HepG2 (cell line): ENCODE measurements around the gene CES2. TPM values are rescaled to one million over a fixed set of nuclear protein-coding genes. Genes with fewer than 3 reads are reported as not detected.

Experiments used
- BCL6 ChIP-seq: IDR thresholded peaks from 2 replicates; pipeline ENCODE4 v1.6.1; 2016; ENCODE audit warnings: missing genetic modification reagents, missing compliant biosample characterization
- ETV5 ChIP-seq: IDR thresholded peaks from 2 replicates; pipeline ENCODE4 v1.6.1; 2018; ENCODE audit warnings: missing biosample characterization, missing genetic modification reagents, inconsistent platforms, borderline replicate concordance
- FOXA1 ChIP-seq, 2 experiments: fragments of 450-650 bp in 1 of 2; sonication (generic) in 1 of 2; formaldehyde crosslinking in 1 of 2; IDR thresholded peaks; 2 replicates each; pipeline versions ENCODE4 v1.4.0 to v1.6.1; 2016 to 2020; ENCODE audit warnings: missing genetic modification reagents in 1 of 2
- HOXA7 ChIP-seq: sonication (generic); formaldehyde crosslinking; IDR thresholded peaks from 2 replicates; pipeline ENCODE4 v1.8.1; 2022; ENCODE audit warnings: mild to moderate bottlenecking, missing genetic modification reagents, moderate library complexity
- MXI1 ChIP-seq: IDR thresholded peaks from 3 replicates; pipeline ENCODE4 v1.6.1; 2012; ENCODE audit warnings: low read depth, low read length, inconsistent platforms, borderline replicate concordance
- NCOA5 ChIP-seq: sonication (generic); formaldehyde crosslinking; IDR thresholded peaks from 2 replicates; pipeline ENCODE4 v1.4.0; 2020; ENCODE audit warnings: missing genetic modification reagents
- NR3C1 ChIP-seq: sonication (generic); formaldehyde crosslinking; IDR thresholded peaks from 2 replicates; pipeline ENCODE4 v1.4.0; 2020; ENCODE audit warnings: missing genetic modification reagents
- POLR2A ChIP-seq, 2 experiments: IDR thresholded peaks; 2 replicates each; pipeline ENCODE4 v1.6.1; 2011; ENCODE audit warnings: low read depth in 2 of 2, low read length in 2 of 2, mild to moderate bottlenecking in 1 of 2, moderate library complexity in 1 of 2; ENCODE audit not compliant: insufficient read depth in 1 of 2
- SALL2 ChIP-seq: sonication (generic); formaldehyde crosslinking; IDR thresholded peaks from 2 replicates; pipeline ENCODE4 v1.8.1; 2023; ENCODE audit warnings: mild to moderate bottlenecking, missing genetic modification reagents, inconsistent platforms
- SAP130 ChIP-seq: IDR thresholded peaks from 2 replicates; pipeline ENCODE4 v1.6.1; 2016; ENCODE audit warnings: low read depth
- SP5 ChIP-seq: IDR thresholded peaks from 2 replicates; pipeline ENCODE4 v1.6.1; 2016; ENCODE audit warnings: low read depth, borderline replicate concordance
- ZC3H4 ChIP-seq: sonication (generic); formaldehyde crosslinking; IDR thresholded peaks from 2 replicates; pipeline ENCODE4 v1.4.0; 2020; ENCODE audit warnings: missing genetic modification reagents, borderline replicate concordance
- ZNF264 ChIP-seq: sonication (generic); formaldehyde crosslinking; IDR thresholded peaks from 2 replicates; pipeline ENCODE4 v1.4.0; 2020; ENCODE audit warnings: missing genetic modification reagents
- polyA plus RNA-seq, 8 experiments: library from polyadenylated mRNA; depleted of rRNA in 3 of 8; stranded (reverse) in 7 of 8; unstranded in 1 of 8; fragments of >200 nt; fragmentation: Illumina TruSeq in 4 of 8; extraction: Trizol in 4 of 8; gene quantifications; 2 replicates each; pipeline versions ENCODE4 v1.2.1 to v1.2.3, GENCODE V29; 2011 to 2016; ENCODE audit warnings: low read depth in 4 of 8, missing spikeins in 1 of 8, mixed read lengths in 1 of 8; ENCODE audit not compliant: insufficient read depth in 1 of 8
- total RNA-seq, 5 experiments: library from RNA; depleted of rRNA; stranded (reverse); fragments of >200 nt; fragmentation: Illumina TruSeq; extraction: Trizol; gene quantifications; 2 replicates each; pipeline ENCODE4 v1.2.3, GENCODE V29; 2016; ENCODE audit warnings: low read depth in 1 of 5
- TF ChIP-seq, protein P1 (sequence below): sonication (generic); formaldehyde crosslinking; IDR thresholded peaks from 2 replicates; pipeline ENCODE4 v1.4.0; 2020; ENCODE audit warnings: mild to moderate bottlenecking, missing genetic modification reagents, borderline replicate concordance
- TF ChIP-seq, protein P2 (sequence below): sonication (generic); formaldehyde crosslinking; IDR thresholded peaks from 2 replicates; pipeline ENCODE4 v1.8.1; 2023; ENCODE audit warnings: missing genetic modification reagents, inconsistent platforms, borderline replicate concordance
- TF ChIP-seq, protein P3 (sequence below): IDR thresholded peaks from 2 replicates; pipeline ENCODE4 v1.6.1; 2016; ENCODE audit warnings: missing compliant biosample characterization, missing genetic modification reagents, borderline replicate concordance
- TF ChIP-seq, protein P4 (sequence below): sonication (generic); formaldehyde crosslinking; IDR thresholded peaks from 2 replicates; pipeline ENCODE4 v1.5.0; 2020; ENCODE audit warnings: mild to moderate bottlenecking, missing genetic modification reagents, borderline replicate concordance

Gene CES2
- total and polyA plus RNA-seq, 2 of the 13 experiments (the other 11 are each of a cell fraction or from before 2014, with no cell fraction given) = 50.6 to 63.8 TPM

DNA sequence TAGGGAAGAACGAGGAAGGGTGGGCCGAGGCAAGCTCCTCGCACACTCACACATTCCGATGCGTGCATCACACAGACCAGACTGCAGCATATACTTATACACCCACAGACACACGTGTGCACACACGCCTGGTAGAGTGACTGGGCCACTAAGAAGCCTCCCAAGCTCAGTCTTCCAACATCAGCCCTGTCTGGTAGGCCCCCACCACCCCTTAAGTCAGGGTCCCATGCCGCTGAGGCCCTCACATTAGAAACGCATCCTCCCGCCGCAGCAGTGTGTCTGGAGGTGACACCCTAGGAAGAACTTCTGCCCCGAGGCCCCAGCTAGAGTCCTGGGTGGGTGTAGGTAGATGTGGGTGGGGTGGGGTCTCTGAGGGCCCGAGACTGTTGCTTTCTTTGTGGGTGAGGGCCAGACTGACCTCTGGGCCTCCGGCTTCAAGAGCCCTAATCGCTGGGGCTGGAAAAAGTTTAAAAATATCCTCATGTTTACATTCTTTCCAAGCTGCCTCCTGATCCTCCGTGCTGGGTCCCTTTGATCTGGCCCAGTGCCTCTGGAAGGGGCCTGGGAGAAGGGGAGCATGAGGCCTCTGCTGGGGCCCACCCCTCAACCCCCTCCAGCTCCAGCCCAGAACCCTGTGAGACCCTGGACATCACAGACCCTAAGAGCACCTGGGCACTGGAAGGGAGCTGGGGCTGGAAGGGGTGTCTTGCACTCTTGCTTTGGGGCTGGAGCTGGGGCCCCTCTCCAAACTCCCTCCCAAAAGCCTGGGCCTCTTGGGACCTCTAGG lies 30.3 kb upstream of the CES2 start (continued):
- TF ChIP-seq, protein P1, sequence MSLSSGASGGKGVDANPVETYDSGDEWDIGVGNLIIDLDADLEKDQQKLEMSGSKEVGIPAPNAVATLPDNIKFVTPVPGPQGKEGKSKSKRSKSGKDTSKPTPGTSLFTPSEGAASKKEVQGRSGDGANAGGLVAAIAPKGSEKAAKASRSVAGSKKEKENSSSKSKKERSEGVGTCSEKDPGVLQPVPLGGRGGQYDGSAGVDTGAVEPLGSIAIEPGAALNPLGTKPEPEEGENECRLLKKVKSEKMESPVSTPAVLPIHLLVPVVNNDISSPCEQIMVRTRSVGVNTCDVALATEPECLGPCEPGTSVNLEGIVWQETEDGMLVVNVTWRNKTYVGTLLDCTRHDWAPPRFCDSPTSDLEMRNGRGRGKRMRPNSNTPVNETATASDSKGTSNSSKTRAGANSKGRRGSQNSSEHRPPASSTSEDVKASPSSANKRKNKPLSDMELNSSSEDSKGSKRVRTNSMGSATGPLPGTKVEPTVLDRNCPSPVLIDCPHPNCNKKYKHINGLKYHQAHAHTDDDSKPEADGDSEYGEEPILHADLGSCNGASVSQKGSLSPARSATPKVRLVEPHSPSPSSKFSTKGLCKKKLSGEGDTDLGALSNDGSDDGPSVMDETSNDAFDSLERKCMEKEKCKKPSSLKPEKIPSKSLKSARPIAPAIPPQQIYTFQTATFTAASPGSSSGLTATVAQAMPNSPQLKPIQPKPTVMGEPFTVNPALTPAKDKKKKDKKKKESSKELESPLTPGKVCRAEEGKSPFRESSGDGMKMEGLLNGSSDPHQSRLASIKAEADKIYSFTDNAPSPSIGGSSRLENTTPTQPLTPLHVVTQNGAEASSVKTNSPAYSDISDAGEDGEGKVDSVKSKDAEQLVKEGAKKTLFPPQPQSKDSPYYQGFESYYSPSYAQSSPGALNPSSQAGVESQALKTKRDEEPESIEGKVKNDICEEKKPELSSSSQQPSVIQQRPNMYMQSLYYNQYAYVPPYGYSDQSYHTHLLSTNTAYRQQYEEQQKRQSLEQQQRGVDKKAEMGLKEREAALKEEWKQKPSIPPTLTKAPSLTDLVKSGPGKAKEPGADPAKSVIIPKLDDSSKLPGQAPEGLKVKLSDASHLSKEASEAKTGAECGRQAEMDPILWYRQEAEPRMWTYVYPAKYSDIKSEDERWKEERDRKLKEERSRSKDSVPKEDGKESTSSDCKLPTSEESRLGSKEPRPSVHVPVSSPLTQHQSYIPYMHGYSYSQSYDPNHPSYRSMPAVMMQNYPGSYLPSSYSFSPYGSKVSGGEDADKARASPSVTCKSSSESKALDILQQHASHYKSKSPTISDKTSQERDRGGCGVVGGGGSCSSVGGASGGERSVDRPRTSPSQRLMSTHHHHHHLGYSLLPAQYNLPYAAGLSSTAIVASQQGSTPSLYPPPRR (CRISPR knock-in tag) = peak; percentile 66; the same call in 1 of the 2 replicates
- no peak for TF ChIP-seq HOXA7
- TF ChIP-seq POLR2A (IDR thresholded peaks at IDR 0.05; ENCODE audit: insufficient read depth in 1 of 2, low read depth in 2 of 2, low read length in 2 of 2) = 0 out of 4 replicates have a peak, but pooled peaks of 1 of the 2 experiments have one; percentile 27
- TF ChIP-seq MXI1 = 0 out of 3 replicates have a peak, but pooled peaks have one; percentile 2
- no peak for TF ChIP-seq NCOA5 (CRISPR knock-in tag)
- peak; percentile 86 for TF ChIP-seq BCL6 (CRISPR knock-in tag)
- peak; percentile 45; the same call in 1 of the 2 replicates for TF ChIP-seq SAP130 (CRISPR knock-in tag)
- TF ChIP-seq ETV5 (CRISPR knock-in tag) = no peak; the same call in 1 of the 2 replicates
- 0 out of 2 replicates have a peak, but pooled peaks have one; percentile 20 for TF ChIP-seq ZNF264 (CRISPR knock-in tag)
- no peak for TF ChIP-seq FOXA1 (IDR thresholded peaks at IDR 0.05)
- TF ChIP-seq FOXA1 (CRISPR knock-in tag; IDR thresholded peaks at IDR 0.05) = peak; percentile 92
- TF ChIP-seq SALL2 (CRISPR knock-in tag) = peak; percentile 11; the same call in 1 of the 2 replicates
- TF ChIP-seq, protein P2, sequence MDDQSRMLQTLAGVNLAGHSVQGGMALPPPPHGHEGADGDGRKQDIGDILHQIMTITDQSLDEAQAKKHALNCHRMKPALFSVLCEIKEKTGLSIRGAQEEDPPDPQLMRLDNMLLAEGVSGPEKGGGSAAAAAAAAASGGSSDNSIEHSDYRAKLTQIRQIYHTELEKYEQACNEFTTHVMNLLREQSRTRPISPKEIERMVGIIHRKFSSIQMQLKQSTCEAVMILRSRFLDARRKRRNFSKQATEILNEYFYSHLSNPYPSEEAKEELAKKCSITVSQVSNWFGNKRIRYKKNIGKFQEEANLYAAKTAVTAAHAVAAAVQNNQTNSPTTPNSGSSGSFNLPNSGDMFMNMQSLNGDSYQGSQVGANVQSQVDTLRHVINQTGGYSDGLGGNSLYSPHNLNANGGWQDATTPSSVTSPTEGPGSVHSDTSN = no peak
- peak; percentile 88 for TF ChIP-seq SP5 (CRISPR knock-in tag)
- TF ChIP-seq, protein P3, sequence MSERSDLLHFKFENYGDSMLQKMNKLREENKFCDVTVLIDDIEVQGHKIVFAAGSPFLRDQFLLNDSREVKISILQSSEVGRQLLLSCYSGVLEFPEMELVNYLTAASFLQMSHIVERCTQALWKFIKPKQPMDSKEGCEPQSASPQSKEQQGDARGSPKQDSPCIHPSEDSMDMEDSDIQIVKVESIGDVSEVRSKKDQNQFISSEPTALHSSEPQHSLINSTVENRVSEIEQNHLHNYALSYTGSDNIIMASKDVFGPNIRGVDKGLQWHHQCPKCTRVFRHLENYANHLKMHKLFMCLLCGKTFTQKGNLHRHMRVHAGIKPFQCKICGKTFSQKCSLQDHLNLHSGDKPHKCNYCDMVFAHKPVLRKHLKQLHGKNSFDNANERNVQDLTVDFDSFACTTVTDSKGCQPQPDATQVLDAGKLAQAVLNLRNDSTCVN (CRISPR knock-in tag) = 0 out of 2 replicates have a peak, but pooled peaks have one; percentile 25
- no peak for TF ChIP-seq NR3C1 (CRISPR knock-in tag)
- TF ChIP-seq, protein P4, sequence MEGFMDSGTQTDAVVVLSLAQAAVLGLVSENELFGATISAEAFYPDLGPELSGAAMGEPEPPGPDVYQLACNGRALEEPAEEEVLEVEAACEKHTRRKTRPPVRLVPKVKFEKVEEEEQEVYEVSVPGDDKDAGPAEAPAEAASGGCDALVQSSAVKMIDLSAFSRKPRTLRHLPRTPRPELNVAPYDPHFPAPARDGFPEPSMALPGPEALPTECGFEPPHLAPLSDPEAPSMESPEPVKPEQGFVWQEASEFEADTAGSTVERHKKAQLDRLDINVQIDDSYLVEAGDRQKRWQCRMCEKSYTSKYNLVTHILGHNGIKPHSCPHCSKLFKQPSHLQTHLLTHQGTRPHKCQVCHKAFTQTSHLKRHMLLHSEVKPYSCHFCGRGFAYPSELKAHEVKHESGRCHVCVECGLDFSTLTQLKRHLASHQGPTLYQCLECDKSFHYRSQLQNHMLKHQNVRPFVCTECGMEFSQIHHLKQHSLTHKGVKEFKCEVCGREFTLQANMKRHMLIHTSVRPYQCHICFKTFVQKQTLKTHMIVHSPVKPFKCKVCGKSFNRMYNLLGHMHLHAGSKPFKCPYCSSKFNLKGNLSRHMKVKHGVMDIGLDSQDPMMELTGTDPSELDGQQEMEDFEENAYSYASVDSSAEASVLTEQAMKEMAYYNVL (CRISPR knock-in tag) = no peak
- TF ChIP-seq ZC3H4 = no peak
